Peyer's patch (tissue), 4 donors: Measurements from ENCODE around the gene OR5M10. TPM values are rescaled to one million over a fixed set of nuclear protein-coding genes. Genes with fewer than 3 reads are reported as not detected.

Source experiments
- DNase-seq, 3 donors: peaks; one replicate each; pipeline ENCODE4 v3.0.0-alpha.2; 2017 to 2019
- H3K27ac ChIP-seq, 4 donors: fragments of 200-600 bp; sonication (generic); one replicate each; pipeline ENCODE4 v1.5.1; 2016 to 2019
- H3K27me3 ChIP-seq, 2 donors: fragments of 200-600 bp; sonication (generic); one replicate each; pipeline ENCODE4 v1.5.1; 2019
- H3K36me3 ChIP-seq, 3 donors: fragments of 200-600 bp; sonication (generic); one replicate each; pipeline ENCODE4 v1.5.1; 2016 to 2019
- H3K4me1 ChIP-seq, 4 donors: fragments of 200-600 bp; sonication (generic); one replicate each; pipeline ENCODE4 v1.5.1; 2016 to 2019
- H3K4me3 ChIP-seq, 4 donors: fragments of 200-600 bp; sonication (generic); 1 replicate in 3 of 4; 2 replicates in 1 of 4; pipeline ENCODE4 v1.5.1; 2016 to 2019; ENCODE audit warnings: mild to moderate bottlenecking in 1 of 4
- H3K9me3 ChIP-seq, 4 donors: fragments of 200-600 bp; sonication (generic); one replicate each; pipeline ENCODE4 v1.5.1; 2016 to 2019; ENCODE audit warnings: mild to moderate bottlenecking in 1 of 4
- CTCF ChIP-seq, 6 experiments: fragments of 450-650 bp in 4 of 6; fragments of 200-600 bp in 2 of 6; sonication (generic) in 1 of 6; IDR thresholded peaks; one replicate each; pipeline ENCODE4 v1.5.1; 2017 to 2019; ENCODE audit warnings: antibody characterized with exemption in 6 of 6, mild to moderate bottlenecking in 3 of 6, moderate library complexity in 1 of 6
- POLR2A ChIP-seq, 2 donors: fragments of 450-650 bp; IDR thresholded peaks; one replicate each; pipeline ENCODE4 v1.5.1; 2017; ENCODE audit warnings: antibody characterized with exemption in 2 of 2, mild to moderate bottlenecking in 2 of 2, moderate library complexity in 2 of 2
- total RNA-seq, 4 donors: library from RNA; depleted of rRNA; stranded (reverse); fragments of >200 nt; gene quantifications; one replicate each; pipeline ENCODE4 v1.1.0, GENCODE V29; 2016

Gene OR5M10
- total RNA-seq, 4 donors from 2014 or later: not detected

GRCh38 chr11:56545531-56545930 is 32.0 kb downstream of the OR5M10 start:
- no peak overlapping the region for H3K4me3 ChIP-seq
- no peak overlapping the region for H3K27ac ChIP-seq
- no peaks in the 10 kb centered on the region for H3K27me3 ChIP-seq
- no peaks in the 10 kb centered on the region for H3K4me1 ChIP-seq
- no peak for TF ChIP-seq CTCF (IDR thresholded peaks at IDR 0.05)
- no peak for TF ChIP-seq POLR2A (IDR thresholded peaks at IDR 0.05)
- H3K36me3 ChIP-seq: no peaks in the 10 kb centered on the region
- no peaks in the 10 kb centered on the region for H3K9me3 ChIP-seq
- DNase-seq: no peak

DNA sequence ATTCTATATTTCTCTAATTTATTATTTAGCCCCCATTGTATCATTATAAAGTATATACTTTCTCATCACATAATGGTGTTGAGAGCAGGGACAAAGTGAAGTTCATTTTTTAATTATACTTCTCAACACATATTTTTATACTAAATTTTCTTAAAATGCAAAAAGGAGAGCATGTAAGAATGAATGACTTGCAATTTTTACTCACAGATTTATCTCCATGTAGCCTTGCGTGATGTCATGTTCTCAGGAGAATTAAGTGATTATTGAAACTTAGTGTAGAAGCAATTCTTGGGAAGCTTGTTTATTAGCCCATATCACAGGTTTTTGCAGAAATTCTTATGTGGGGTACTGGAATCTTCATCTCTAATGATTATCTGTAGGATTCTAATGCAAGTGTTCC is 33.8 kb downstream of the OR5M10 start:
- H3K4me1 ChIP-seq: no peaks in the 10 kb centered on the region
- no peaks in the 10 kb centered on the region for H3K36me3 ChIP-seq
- no peaks in the 10 kb centered on the region for H3K9me3 ChIP-seq
- no peak for TF ChIP-seq CTCF (IDR thresholded peaks at IDR 0.05)
- no peak for TF ChIP-seq POLR2A (IDR thresholded peaks at IDR 0.05)
- no peak overlapping the region for H3K4me3 ChIP-seq
- no peaks in the 10 kb centered on the region for H3K27me3 ChIP-seq
- no peak overlapping the region for H3K27ac ChIP-seq
- no peak for DNase-seq

GRCh38 chr11:56543157-56543556 is 34.4 kb downstream of the OR5M10 start, which contains the start of gene OR5M11:
Gene OR5M11, minus strand, starts transcription at chr11:56543257. Its CDS starts 0 bp downstream, at chr11:56543257.
- H3K4me3 ChIP-seq: no peak within 1 kb of the TSS
- no peak for DNase-seq
- TF ChIP-seq CTCF (IDR thresholded peaks at IDR 0.05) (no peak), POLR2A (IDR thresholded peaks at IDR 0.05) (no peak)

DNA sequence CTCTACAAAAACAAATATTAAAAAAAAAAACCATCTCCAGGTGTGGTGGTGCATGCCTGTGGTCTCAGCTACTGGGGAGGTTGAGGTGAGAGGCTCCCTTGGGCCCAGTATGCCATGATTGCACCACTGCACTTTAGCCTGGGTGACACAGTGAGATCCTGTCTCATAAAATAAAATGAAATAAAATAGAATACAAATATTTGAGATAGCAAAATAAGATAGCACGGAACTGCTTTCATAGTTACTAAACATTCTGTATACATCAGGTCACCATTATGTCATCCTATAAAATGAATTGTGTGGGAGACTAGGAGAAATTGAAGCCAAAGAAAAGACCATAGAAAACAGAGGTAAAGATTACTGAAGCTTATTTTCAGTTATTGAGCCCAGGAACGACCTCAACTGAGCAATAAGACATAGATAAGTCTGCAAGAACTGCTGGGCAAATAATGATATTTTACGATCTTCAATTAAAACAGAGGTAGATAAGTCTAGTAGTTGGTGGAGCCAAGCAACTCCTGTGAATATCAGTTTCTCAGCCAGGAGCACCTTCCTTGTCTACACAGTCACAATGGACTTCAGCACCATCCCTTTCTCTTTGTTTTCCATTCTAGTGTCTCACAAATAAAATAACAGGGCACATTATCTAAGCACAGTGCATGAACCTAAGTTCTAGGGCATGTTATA is 44.3 kb downstream of the OR5M10 start:
- DNase-seq: no peak
- Histone ChIP-seq H3K4me3 (no peak overlapping the region), H3K27ac (peak overlapping the region in 1 of 4 donors; percentile 59), H3K27me3 (no peaks in the 10 kb centered on the region), H3K4me1 (no peaks in the 10 kb centered on the region), H3K9me3 (no peaks in the 10 kb centered on the region), H3K36me3 (no peaks in the 10 kb centered on the region)
- TF ChIP-seq CTCF (IDR thresholded peaks at IDR 0.05): no peak
- no peak for TF ChIP-seq POLR2A (IDR thresholded peaks at IDR 0.05)

More at GRCh38 chr11:56543157-56543556, 34.4 kb downstream of the OR5M10 start, which contains the start of gene OR5M11:
- Histone ChIP-seq H3K4me1 (no peaks in the 10 kb centered on the region), H3K27me3 (no peaks in the 10 kb centered on the region), H3K36me3 (no peaks in the 10 kb centered on the region), H3K9me3 (no peaks in the 10 kb centered on the region), H3K27ac (no peak within 1 kb of the TSS)

GRCh38 chr11:56531856-56532255 is 45.7 kb downstream of the OR5M10 start:
- Histone ChIP-seq H3K27ac (no peak overlapping the region), H3K9me3 (no peaks in the 10 kb centered on the region), H3K36me3 (no peaks in the 10 kb centered on the region), H3K27me3 (no peaks in the 10 kb centered on the region), H3K4me1 (no peaks in the 10 kb centered on the region), H3K4me3 (no peak overlapping the region)
- DNase-seq: no peak
- TF ChIP-seq POLR2A (IDR thresholded peaks at IDR 0.05) (no peak), CTCF (IDR thresholded peaks at IDR 0.05) (no peak)

Other genes starting within 250 kb of the OR5M10 start
- gene OR8K1, start 231.7 kb downstream of the OR5M10 start, total RNA-seq: not detected
- not detected for gene OR8J1, start 223.4 kb downstream of the OR5M10 start, total RNA-seq
- gene OR8U1, start 202.1 kb downstream of the OR5M10 start, total RNA-seq: not detected
- gene OR5AL1, start 165.0 kb downstream of the OR5M10 start, total RNA-seq: not detected
- gene OR5M3, start 104.4 kb downstream of the OR5M10 start, total RNA-seq: not detected
- gene OR5M8, start 86.4 kb downstream of the OR5M10 start, total RNA-seq: not detected
- gene OR5M11, start 34.5 kb downstream of the OR5M10 start, total RNA-seq: not detected
- gene OR5M1, start 37.2 kb upstream of the OR5M10 start, total RNA-seq: not detected
- gene OR5AP2, start 64.7 kb upstream of the OR5M10 start, total RNA-seq: not detected
- gene OR5AR1, start 86.0 kb upstream of the OR5M10 start, total RNA-seq: not detected
- gene OR9G1, start 121.4 kb upstream of the OR5M10 start, total RNA-seq: not detected
- gene OR9G4, start 171.0 kb upstream of the OR5M10 start, total RNA-seq: not detected